GM23338 (cell line): ENCODE measurements around the gene ARHGEF19. TPM values are rescaled to one million over a fixed set of nuclear protein-coding genes. Genes with fewer than 3 reads are reported as not detected.

Experiments used
- ATAC-seq: fragments of 200-7000 bp; cut with Tn5 transposase; 3 replicates; pipeline ENCODE4 v1.9.1; 2020
- DNase-seq: peaks from one replicate; pipeline ENCODE4 v3.0.0-alpha.2; 2015; ENCODE audit warnings: low spot score
- H2AFZ ChIP-seq: fragments of 200-600 bp; sonication (generic); 2 replicates; pipeline ENCODE4 v1.8.0; 2016; ENCODE audit warnings: antibody characterized with exemption, mild to moderate bottlenecking, moderate library complexity
- H3F3A ChIP-seq: fragments of 200-600 bp; sonication (generic); replicated peaks from 2 replicates; pipeline ENCODE4 v1.8.0; 2017; ENCODE audit warnings: antibody characterized with exemption, mixed run types, low read depth
- H3K27ac ChIP-seq: fragments of 200-600 bp; sonication (generic); 2 replicates; pipeline ENCODE4 v1.6.1; 2016; ENCODE audit warnings: low read depth
- H3K27me3 ChIP-seq: fragments of 200-600 bp; sonication (generic); 2 replicates; pipeline ENCODE4 v1.8.0; 2016; ENCODE audit warnings: mild to moderate bottlenecking, mixed run types, moderate library complexity; ENCODE audit not compliant: insufficient read depth
- H3K36me3 ChIP-seq: fragments of 200-600 bp; sonication (generic); 2 replicates; pipeline ENCODE4 v1.8.0; 2016; ENCODE audit warnings: mild to moderate bottlenecking; ENCODE audit not compliant: insufficient read depth
- H3K4me1 ChIP-seq: fragments of 200-600 bp; sonication (generic); 2 replicates; pipeline ENCODE4 v1.8.0; 2016; ENCODE audit warnings: mild to moderate bottlenecking, moderate library complexity; ENCODE audit not compliant: insufficient read depth
- H3K4me2 ChIP-seq: fragments of 200-600 bp; sonication (generic); 2 replicates; pipeline ENCODE4 v1.7.1; 2017; ENCODE audit warnings: mixed run types
- H3K4me3 ChIP-seq: fragments of 200-600 bp; sonication (generic); 2 replicates; pipeline ENCODE4 v1.6.1; 2016; ENCODE audit warnings: mixed run types
- H3K79me2 ChIP-seq: fragments of 200-600 bp; sonication (generic); replicated peaks from 2 replicates; pipeline ENCODE4 v1.8.0; 2017; ENCODE audit warnings: mild to moderate bottlenecking; ENCODE audit not compliant: insufficient read depth
- H3K9me2 ChIP-seq: fragments of 200-600 bp; sonication (generic); 2 replicates; pipeline ENCODE4 v1.8.0; 2017; ENCODE audit not compliant: insufficient read depth
- H4K20me1 ChIP-seq: fragments of 200-600 bp; sonication (generic); replicated peaks from 2 replicates; pipeline ENCODE4 v1.8.0; 2017; ENCODE audit warnings: mild to moderate bottlenecking; ENCODE audit not compliant: insufficient read depth
- H3K27ac Mint-ChIP-seq: 2 replicates; pipeline ENCODE4 v1.8.0; 2020; ENCODE audit warnings: inconsistent platforms, mild to moderate bottlenecking, moderate library complexity, mixed read lengths
- H3K27me3 Mint-ChIP-seq: 3 replicates; pipeline ENCODE4 v1.8.0; 2022; ENCODE audit warnings: low read depth, mild to moderate bottlenecking, moderate library complexity, mixed read lengths, inconsistent platforms; ENCODE audit not compliant: insufficient read depth, poor library complexity
- H3K36me3 Mint-ChIP-seq: 3 replicates; pipeline ENCODE4 v1.8.0; 2021; ENCODE audit warnings: low read depth, mild to moderate bottlenecking, inconsistent platforms, moderate library complexity, mixed read lengths
- H3K4me1 Mint-ChIP-seq: 3 replicates; pipeline ENCODE4 v1.8.0; 2020; ENCODE audit warnings: mild to moderate bottlenecking, inconsistent platforms, mixed read lengths
- H3K4me3 Mint-ChIP-seq: 3 replicates; pipeline ENCODE4 v1.8.0; 2021; ENCODE audit warnings: moderate library complexity, mild to moderate bottlenecking, inconsistent platforms, mixed read lengths
- H3K9me3 Mint-ChIP-seq: 3 replicates; pipeline ENCODE4 v1.8.0; 2020; ENCODE audit warnings: moderate library complexity, mild to moderate bottlenecking, inconsistent platforms, mixed read lengths
- CREB1 ChIP-seq: fragments of 250-450 bp; sonication (Bioruptor Pico); IDR thresholded peaks from 2 replicates; pipeline ENCODE4 v1.5.0; 2020; ENCODE audit warnings: low read depth, mild to moderate bottlenecking, moderate library complexity
- CTCF ChIP-seq, 2 experiments: fragments of 200-600 bp in 1 of 2; sonication (generic) in 1 of 2; conservative IDR thresholded peaks; 2 replicates each; pipeline versions ENCODE4 v1.5.1 to v1.6.1; 2016 to 2017; ENCODE audit warnings: antibody characterized with exemption in 2 of 2, low read depth in 2 of 2, mild to moderate bottlenecking in 2 of 2, moderate library complexity in 1 of 2
- ETS1 ChIP-seq: IDR thresholded peaks from 2 replicates; pipeline ENCODE4 v1.6.1; 2016; ENCODE audit warnings: antibody characterized with exemption
- EZH2 ChIP-seq: fragments of 200-600 bp; sonication (generic); IDR thresholded peaks from one replicate; pipeline ENCODE4 v1.8.0; 2017; ENCODE audit warnings: antibody characterized with exemption, mild to moderate bottlenecking, low read depth; ENCODE audit not compliant: unreplicated experiment
- EZH2phosphoT487 ChIP-seq: fragments of 200-600 bp; sonication (generic); IDR thresholded peaks from one replicate; pipeline ENCODE4 v1.8.1; 2018; ENCODE audit warnings: antibody characterized with exemption; ENCODE audit not compliant: unreplicated experiment
- JUNB ChIP-seq: IDR thresholded peaks from one replicate; pipeline ENCODE4 v1.6.1; 2016; ENCODE audit warnings: antibody characterized with exemption; ENCODE audit not compliant: unreplicated experiment
- NANOG ChIP-seq: IDR thresholded peaks from 2 replicates; pipeline ENCODE4 v1.6.1; 2016; ENCODE audit warnings: antibody characterized with exemption, borderline replicate concordance
- POLR2AphosphoS5 ChIP-seq: IDR thresholded peaks from 2 replicates; pipeline ENCODE4 v1.6.1; 2016; ENCODE audit warnings: antibody characterized with exemption, low read depth
- REST ChIP-seq: IDR thresholded peaks from one replicate; pipeline ENCODE4 v1.6.1; 2018; ENCODE audit warnings: antibody characterized with exemption; ENCODE audit not compliant: unreplicated experiment
- STAT1 ChIP-seq: IDR thresholded peaks from one replicate; pipeline ENCODE4 v1.6.1; 2016; ENCODE audit warnings: antibody characterized with exemption; ENCODE audit not compliant: unreplicated experiment
- ZNF331 ChIP-seq: fragments of 250-450 bp; sonication (Bioruptor Pico); IDR thresholded peaks from 2 replicates; pipeline ENCODE4 v1.5.0; 2020; ENCODE audit warnings: low read depth, mild to moderate bottlenecking, moderate library complexity
- ZNF462 ChIP-seq: fragments of 250-450 bp; sonication (Bioruptor Pico); IDR thresholded peaks from 2 replicates; pipeline ENCODE4 v1.5.0; 2020; ENCODE audit warnings: mild to moderate bottlenecking, moderate library complexity
- polyA plus RNA-seq: library from polyadenylated mRNA; unstranded; fragments of >200 nt; fragmentation: Nextera tagmentation; extraction: Ambion mirVana; gene quantifications from 2 replicates; pipeline ENCODE4 v1.2.1, GENCODE V29; 2016
- total RNA-seq: library from RNA; depleted of rRNA; stranded (reverse); fragments of >200 nt; shearing (Covaris generic); gene quantifications from 2 replicates; pipeline ENCODE4 v1.2.3, GENCODE V29; 2014

The ARHGEF19 gene
- total and polyA plus RNA-seq, 2 experiments from 2014 or later = 19.5 to 46.4 TPM

GRCh38 chr1:16239972-16240491, 27.6 kb upstream of the ARHGEF19 start:
- Histone ChIP-seq H3F3A (no peaks in the 10 kb centered on the region; the same call in 1 of the 2 replicates), H3K36me3 (no peaks in the 10 kb centered on the region), H3K4me1 (peaks cover 3% of the 10 kb centered on the region), H2AFZ (no peak overlapping the region), H3K27me3 (peaks cover 5% of the 10 kb centered on the region; the same call in 1 of the 2 replicates), H3K9me2 (no peaks in the 10 kb centered on the region), H3K4me3 (no peak overlapping the region), H3K79me2 (no peaks in the 10 kb centered on the region), H3K4me2 (no peak overlapping the region), H3K27ac (no peak overlapping the region), H4K20me1 (no peaks in the 10 kb centered on the region; the same call in 1 of the 2 replicates)
- ATAC-seq = no peak
- Mint-ChIP-seq H3K36me3 (no peaks in the 10 kb centered on the region), H3K27ac (no peak overlapping the region), H3K4me3 (no peak overlapping the region; the same call in 2 of the 3 replicates), H3K27me3 (peaks cover 13% of the 10 kb centered on the region), H3K9me3 (no peaks in the 10 kb centered on the region), H3K4me1 (peaks cover 17% of the 10 kb centered on the region; the same call in 2 of the 3 replicates)
- no peak for TF ChIP-seq EZH2
- TF ChIP-seq JUNB = no peak
- no peak for TF ChIP-seq ZNF462 (CRISPR knock-in tag)
- no peak for TF ChIP-seq CTCF (conservative IDR thresholded peaks at IDR 0.05; ENCODE audit: low read depth in 2 of 2)
- no peak for TF ChIP-seq ETS1
- TF ChIP-seq STAT1 = no peak
- no peak for TF ChIP-seq EZH2phosphoT487
- TF ChIP-seq REST = no peak
- TF ChIP-seq NANOG = no peak
- TF ChIP-seq CREB1 (CRISPR knock-in tag) = no peak
- TF ChIP-seq ZNF331 (CRISPR knock-in tag) = no peak
- TF ChIP-seq POLR2AphosphoS5 = no peak
- no peak for DNase-seq
